HG03066 (cell line): ENCODE results near the gene HAAO.

ENCODE experiments used
- ATAC-seq: cut with Tn5 transposase; IDR thresholded peaks from one replicate; pipeline ENCODE4 v1.9.1; 2021; ENCODE audit warnings: low read depth; ENCODE audit not compliant: unreplicated experiment

The HAAO gene

GRCh38 chr2:42769583-42770287, 22.6 kb downstream of the HAAO start:
- no peak for ATAC-seq

- no peak for ATAC-seq
Observed at GRCh38 chr2:42768706-42769256, 23.6 kb downstream of the HAAO start.

GRCh38 chr2:42767899-42768705, 24.3 kb downstream of the HAAO start:
- ATAC-seq, result no peak

GRCh38 chr2:42767080-42767898, 25.1 kb downstream of the HAAO start:
- no peak for ATAC-seq

- ATAC-seq, result no peak
Observed at GRCh38 chr2:42765686-42766085, 26.7 kb downstream of the HAAO start.

GRCh38 chr2:42764901-42765300, 27.5 kb downstream of the HAAO start:
- ATAC-seq, result no peak

GRCh38 chr2:42764096-42764495, 28.3 kb downstream of the HAAO start, which contains the start of gene OXER1:
Gene OXER1 (minus strand): TSS chr2:42764135. CDS start chr2:42764062, 73 bp downstream.
- no peak for ATAC-seq

GRCh38 chr2:42762823-42763804, 29.3 kb downstream of the HAAO start:
- no peak for ATAC-seq

- no peak for ATAC-seq
Observed at GRCh38 chr2:42762155-42762554, 30.2 kb downstream of the HAAO start.

- no peak for ATAC-seq
Observed at GRCh38 chr2:42761554-42761953, 30.8 kb downstream of the HAAO start.

- no peak for ATAC-seq
Observed at GRCh38 chr2:42758751-42759150, 33.6 kb downstream of the HAAO start.

GRCh38 chr2:42757981-42758740, 34.2 kb downstream of the HAAO start:
- no peak for ATAC-seq

- ATAC-seq, result no peak
Observed at GRCh38 chr2:42756966-42757513, 35.3 kb downstream of the HAAO start.

GRCh38 chr2:42756150-42756775, 36.1 kb downstream of the HAAO start:
- ATAC-seq, result no peak

- ATAC-seq, result no peak
Observed at GRCh38 chr2:42755191-42755880, 37.0 kb downstream of the HAAO start.

GRCh38 chr2:42754776-42755140, 37.6 kb downstream of the HAAO start:
- ATAC-seq, result no peak

GRCh38 chr2:42754021-42754775, 38.2 kb downstream of the HAAO start:
- ATAC-seq, result peak; percentile 66
